Mesenchymal stem cell (in vitro differentiated cells and primary cell): ENCODE data around the gene C2.

ENCODE experiments used
- DNase-seq: peaks from one replicate; pipeline ENCODE4 v3.0.0-alpha.2; 2013
- H2AFZ ChIP-seq: one replicate; pipeline ENCODE4 v1.6.1; 2013; ENCODE audit warnings: low read depth, mild to moderate bottlenecking, control low read depth, inconsistent platforms, low read length, moderate library complexity
- H2AK5ac ChIP-seq: 2 replicates; pipeline ENCODE4 v1.6.1; 2013; ENCODE audit warnings: low read length, moderate library complexity, mild to moderate bottlenecking, inconsistent platforms; ENCODE audit not compliant: severe bottlenecking
- H2BK120ac ChIP-seq: one replicate; pipeline ENCODE4 v1.6.1; 2013; ENCODE audit warnings: low read depth, mild to moderate bottlenecking, inconsistent platforms, low read length, moderate library complexity
- H2BK12ac ChIP-seq, 2 experiments: one replicate each; pipeline ENCODE4 v1.6.1; 2013; ENCODE audit warnings: inconsistent platforms in 2 of 2, low read length in 2 of 2, mild to moderate bottlenecking in 2 of 2, moderate library complexity in 2 of 2, control low read depth in 1 of 2
- H2BK15ac ChIP-seq: one replicate; pipeline ENCODE4 v1.6.1; 2013; ENCODE audit warnings: mild to moderate bottlenecking, low read depth, inconsistent platforms; ENCODE audit not compliant: poor library complexity, severe bottlenecking
- H2BK5ac ChIP-seq: 2 replicates; pipeline ENCODE4 v1.6.1; 2013; ENCODE audit warnings: low read depth, mild to moderate bottlenecking, low read length, control low read depth, inconsistent platforms; ENCODE audit not compliant: poor library complexity, severe bottlenecking
- H3K14ac ChIP-seq, 2 experiments: one replicate each; pipeline ENCODE4 v1.6.1; 2013; ENCODE audit warnings: inconsistent platforms in 2 of 2, low read length in 2 of 2, control low read depth in 1 of 2, mild to moderate bottlenecking in 1 of 2, moderate library complexity in 1 of 2
- H3K18ac ChIP-seq, 2 experiments: one replicate each; pipeline ENCODE4 v1.6.1; 2013; ENCODE audit warnings: inconsistent platforms in 2 of 2, low read length in 2 of 2, control low read depth in 1 of 2, low read depth in 1 of 2, mild to moderate bottlenecking in 1 of 2
- H3K23ac ChIP-seq, 2 experiments: one replicate each; pipeline ENCODE4 v1.6.1; 2013; ENCODE audit warnings: inconsistent platforms in 2 of 2, low read length in 2 of 2, mild to moderate bottlenecking in 2 of 2, moderate library complexity in 2 of 2, control low read depth in 1 of 2
- H3K27ac ChIP-seq: 2 replicates; pipeline ENCODE4 v1.5.1; 2013; ENCODE audit warnings: mild to moderate bottlenecking, moderate library complexity, low read length, control low read depth, inconsistent platforms; ENCODE audit not compliant: poor library complexity, severe bottlenecking
- H3K27me3 ChIP-seq, 2 experiments: 2 replicates each; pipeline versions ENCODE4 v1.6.1 to v1.7.0; 2013; ENCODE audit warnings: low read length in 2 of 2, mild to moderate bottlenecking in 2 of 2, moderate library complexity in 2 of 2, control low read depth in 1 of 2, inconsistent platforms in 1 of 2; ENCODE audit not compliant: control insufficient read depth in 1 of 2, insufficient read depth in 1 of 2
- H3K36me3 ChIP-seq, 2 experiments: 2 replicates each; pipeline versions ENCODE4 v1.6.1 to v1.7.0; 2013; ENCODE audit warnings: low read length in 2 of 2, control low read depth in 1 of 2, inconsistent platforms in 1 of 2, low read depth in 1 of 2, mild to moderate bottlenecking in 1 of 2; ENCODE audit not compliant: insufficient read depth in 2 of 2, control insufficient read depth in 1 of 2
- H3K4ac ChIP-seq, 2 experiments: one replicate each; pipeline ENCODE4 v1.6.1; 2013; ENCODE audit warnings: inconsistent platforms in 2 of 2, low read length in 2 of 2, mild to moderate bottlenecking in 2 of 2, moderate library complexity in 2 of 2, control low read depth in 1 of 2, low read depth in 1 of 2
- H3K4me1 ChIP-seq: 2 replicates; pipeline ENCODE4 v1.6.1; 2013; ENCODE audit warnings: low read depth, low read length, control low read depth; ENCODE audit not compliant: control insufficient read depth, insufficient read depth
- H3K4me2 ChIP-seq: 2 replicates; pipeline ENCODE4 v1.6.1; 2013; ENCODE audit warnings: low read length, mild to moderate bottlenecking, inconsistent platforms; ENCODE audit not compliant: poor library complexity, severe bottlenecking
- H3K4me3 ChIP-seq, 2 experiments: 2 replicates each; pipeline versions ENCODE4 v1.5.1 to v1.7.0; 2013; ENCODE audit warnings: low read length in 2 of 2, mild to moderate bottlenecking in 2 of 2, control low read depth in 1 of 2, low read depth in 1 of 2; ENCODE audit not compliant: insufficient read depth in 1 of 2
- H3K79me1 ChIP-seq: replicated peaks from 2 replicates; pipeline ENCODE4 v1.6.1; 2013; ENCODE audit warnings: mild to moderate bottlenecking, control low read depth, low read length, inconsistent platforms; ENCODE audit not compliant: poor library complexity, severe bottlenecking
- H3K9ac ChIP-seq: 2 replicates; pipeline ENCODE4 v1.7.0; 2013; ENCODE audit warnings: mild to moderate bottlenecking, low read length, moderate library complexity
- H3K9me3 ChIP-seq: 2 replicates; pipeline ENCODE4 v1.7.0; 2013; ENCODE audit warnings: mild to moderate bottlenecking, low read length; ENCODE audit not compliant: control insufficient read depth
- H4K8ac ChIP-seq: one replicate; pipeline ENCODE4 v1.6.1; 2013; ENCODE audit warnings: inconsistent platforms, mild to moderate bottlenecking, low read length, moderate library complexity
- H4K91ac ChIP-seq: one replicate; pipeline ENCODE4 v1.6.1; 2013; ENCODE audit warnings: mild to moderate bottlenecking, low read length, inconsistent platforms
- WGBS: methylation state at CpG from one replicate; pipeline ENCODE4 v1.1.7; 2013; ENCODE audit warnings: mixed read lengths; 5-methylcytosine and 5-hydroxymethylcytosine counted together

Gene C2

DNA sequence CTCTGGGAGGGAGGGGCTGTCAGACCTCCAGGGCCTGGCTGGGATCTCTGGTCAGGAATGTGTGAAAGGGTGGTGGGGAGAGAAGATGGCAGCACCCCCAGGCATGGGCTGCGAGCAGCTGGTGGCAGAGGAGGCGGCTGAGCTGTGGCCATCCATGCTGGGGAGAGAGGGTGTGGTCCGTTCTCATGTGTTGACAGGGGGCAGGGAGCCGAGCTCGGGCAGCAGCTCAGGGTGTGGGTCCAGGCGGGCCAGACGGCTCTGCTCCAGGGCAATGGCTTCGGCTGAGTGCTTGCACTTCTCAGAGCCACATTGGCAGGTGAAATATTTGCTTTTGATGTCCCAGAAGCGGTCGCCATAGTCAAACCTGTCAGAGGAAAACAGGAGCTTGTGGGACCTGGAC, 47.6 kb upstream of the C2 start:
- no peak for DNase-seq
- no peaks in the 10 kb centered on the region for H3K9me3 ChIP-seq
- no peak overlapping the region for H2BK5ac ChIP-seq
- no peak overlapping the region for H2BK15ac ChIP-seq
- H3K9ac ChIP-seq: no peak overlapping the region
- H4K8ac ChIP-seq: no peak overlapping the region
- no peak overlapping the region for H3K4ac ChIP-seq
- H2AFZ ChIP-seq: no peak overlapping the region
- no peaks in the 10 kb centered on the region for H3K27me3 ChIP-seq
- H3K27ac ChIP-seq: no peak overlapping the region
- H3K23ac ChIP-seq: no peak overlapping the region
- H4K91ac ChIP-seq: no peak overlapping the region
- H3K4me1 ChIP-seq: peaks cover 9% of the 10 kb centered on the region
- WGBS: 97% methylated on average over 10 of the region's 10 CpGs
- H3K79me1 ChIP-seq: no peaks in the 10 kb centered on the region
- H3K4me2 ChIP-seq: no peak overlapping the region
- no peak overlapping the region for H3K4me3 ChIP-seq
- H2BK120ac ChIP-seq: no peak overlapping the region
- H2AK5ac ChIP-seq: no peak overlapping the region
- no peak overlapping the region for H3K14ac ChIP-seq
- H3K36me3 ChIP-seq: peaks cover 53 to 56% of the 10 kb centered on the region in 2 experiments
- no peak overlapping the region for H2BK12ac ChIP-seq
- H3K18ac ChIP-seq: no peak overlapping the region

- no peak overlapping the region for H3K27ac ChIP-seq
- H4K91ac ChIP-seq: no peak overlapping the region
- 95% methylated on average over 9 of the region's 10 CpGs for WGBS
- no peak overlapping the region for H2BK5ac ChIP-seq
- no peak for DNase-seq
- no peak overlapping the region for H2BK15ac ChIP-seq
- H2AK5ac ChIP-seq: no peak overlapping the region
- no peak overlapping the region for H2AFZ ChIP-seq
- peaks cover 9% of the 10 kb centered on the region for H3K4me1 ChIP-seq
- H3K27me3 ChIP-seq: no peaks in the 10 kb centered on the region
- H3K4ac ChIP-seq: no peak overlapping the region
- no peak overlapping the region for H2BK12ac ChIP-seq
- H3K9me3 ChIP-seq: no peaks in the 10 kb centered on the region
- H3K9ac ChIP-seq: no peak overlapping the region
- no peak overlapping the region for H3K4me3 ChIP-seq
- no peak overlapping the region for H3K18ac ChIP-seq
- no peaks in the 10 kb centered on the region for H3K79me1 ChIP-seq
- no peak overlapping the region for H3K23ac ChIP-seq
- H4K8ac ChIP-seq: no peak overlapping the region
- H3K36me3 ChIP-seq: peaks cover 58 to 61% of the 10 kb centered on the region in 2 experiments
- H3K14ac ChIP-seq: no peak overlapping the region
- no peak overlapping the region for H3K4me2 ChIP-seq
- H2BK120ac ChIP-seq: no peak overlapping the region
These were observed 46.9 kb upstream of the C2 start for GRCh38 chr6:31880616-31881015.

GRCh38 chr6:31881136-31881859, 46.2 kb upstream of the C2 start:
- Histone ChIP-seq H2AFZ (no peak overlapping the region), H3K23ac (no peak overlapping the region), H3K14ac (no peak overlapping the region), H2BK5ac (no peak overlapping the region), H3K4me1 (peaks cover 9% of the 10 kb centered on the region), H2BK12ac (no peak overlapping the region), H2AK5ac (no peak overlapping the region), H3K79me1 (no peaks in the 10 kb centered on the region), H3K27ac (no peak overlapping the region), H4K8ac (no peak overlapping the region), H3K27me3 (no peaks in the 10 kb centered on the region), H3K9me3 (no peaks in the 10 kb centered on the region), H3K36me3 (peaks cover 62 to 64% of the 10 kb centered on the region in 2 experiments), H3K4me3 (no peak overlapping the region), H3K4ac (no peak overlapping the region), H3K18ac (no peak overlapping the region), H2BK120ac (no peak overlapping the region), H3K4me2 (no peak overlapping the region), H4K91ac (no peak overlapping the region), H2BK15ac (no peak overlapping the region), H3K9ac (no peak overlapping the region)
- DNase-seq: no peak
- 96% methylated on average over 9 of the region's 9 CpGs for WGBS

GRCh38 chr6:31882344-31882743, 45.2 kb upstream of the C2 start:
- no peak overlapping the region for H3K4me3 ChIP-seq
- WGBS: 70% methylated on average over 6 of the region's 6 CpGs

More at GRCh38 chr6:31882344-31882743, 45.2 kb upstream of the C2 start:
- Histone ChIP-seq H4K8ac (peak overlapping the region; percentile 10), H2BK120ac (no peak overlapping the region), H2BK12ac (no peak overlapping the region), H3K36me3 (peaks cover 72 to 74% of the 10 kb centered on the region in 2 experiments), H3K27ac (no peak overlapping the region), H3K27me3 (no peaks in the 10 kb centered on the region), H4K91ac (no peak overlapping the region), H3K9me3 (no peaks in the 10 kb centered on the region), H3K4ac (no peak overlapping the region), H2AFZ (no peak overlapping the region), H3K14ac (no peak overlapping the region), H2AK5ac (no peak overlapping the region), H3K23ac (no peak overlapping the region), H2BK15ac (no peak overlapping the region), H3K79me1 (no peaks in the 10 kb centered on the region), H3K4me1 (peaks cover 9% of the 10 kb centered on the region), H3K9ac (no peak overlapping the region), H3K4me2 (no peak overlapping the region), H3K18ac (no peak overlapping the region), H2BK5ac (no peak overlapping the region)
- DNase-seq: peak; percentile 26
